NCI-H82 (cell line): ENCODE results near the gene C13orf42.
A peak's percentile ranks its signal among the peaks of the same experiment; 100 is the strongest.

ENCODE experiments used
- DNase-seq: peaks from one replicate; lab custom pipeline; 2025; lab: John Stamatoyannopoulos, UW

The C13orf42 gene

GRCh38 chr13:51111174-51111573, at the start of gene C13orf42:
C13orf42 (minus strand) TSS chr13:51111274; CDS start chr13:51111209, 65 bp downstream.
- DNase-seq, result peak; percentile 18

GRCh38 chr13:51158880-51159518, 47.9 kb upstream of the C13orf42 start:
- peak; percentile 57 for DNase-seq

- peak; percentile 69 for DNase-seq
Measured at GRCh38 chr13:51158365-51158764, 47.3 kb upstream of the C13orf42 start.

- no peak for DNase-seq
Measured at GRCh38 chr13:51156648-51157047, 45.6 kb upstream of the C13orf42 start.

- DNase-seq, result no peak
Measured at GRCh38 chr13:51155776-51156515, 44.9 kb upstream of the C13orf42 start.

GRCh38 chr13:51155161-51155560, 44.1 kb upstream of the C13orf42 start:
- peak; percentile 60 for DNase-seq

- DNase-seq, result no peak
Measured at GRCh38 chr13:51154029-51154555, 43.0 kb upstream of the C13orf42 start.

GRCh38 chr13:51153527-51153926, 42.5 kb upstream of the C13orf42 start:
- DNase-seq, result no peak

- peak; percentile 87 for DNase-seq
Measured at GRCh38 chr13:51152701-51153100, 41.6 kb upstream of the C13orf42 start.

GRCh38 chr13:51151463-51151862, 40.4 kb upstream of the C13orf42 start:
- no peak for DNase-seq

- DNase-seq, result peak; percentile 90
Measured at GRCh38 chr13:51148952-51149573, 38.0 kb upstream of the C13orf42 start.

- DNase-seq, result peak; percentile 64
Measured at GRCh38 chr13:51148223-51148951, 37.3 kb upstream of the C13orf42 start.

GRCh38 chr13:51147732-51148131, 36.7 kb upstream of the C13orf42 start:
- peak; percentile 94 for DNase-seq

- DNase-seq, result no peak
Measured at GRCh38 chr13:51146667-51147066, 35.6 kb upstream of the C13orf42 start.

GRCh38 chr13:51137250-51137649, 26.2 kb upstream of the C13orf42 start:
- DNase-seq, result no peak

- peak; percentile 47 for DNase-seq
Measured at GRCh38 chr13:51136276-51136980, 25.4 kb upstream of the C13orf42 start.

GRCh38 chr13:51134763-51135365, 23.8 kb upstream of the C13orf42 start:
- no peak for DNase-seq

GRCh38 chr13:51130348-51130747, 19.3 kb upstream of the C13orf42 start:
- no peak for DNase-seq

- peak; percentile 93 for DNase-seq
Measured at GRCh38 chr13:51125495-51126226, 14.6 kb upstream of the C13orf42 start.

GRCh38 chr13:51122868-51123566, 11.9 kb upstream of the C13orf42 start:
- peak; percentile 97 for DNase-seq
